ENCODE data around the gene ATF4.
A peak's percentile ranks its signal among the peaks of the same experiment; 100 is the strongest.

Gene ATF4

GRCh38 chr22:39511226-39511625 is 9.1 kb upstream of the ATF4 start:
- DNase-seq (ENCODE audit: low read depth), result no peak
- H3K4me3 ChIP-seq (ENCODE audit: low read depth, low read length), result no peak overlapping the region
- TF ChIP-seq CTCF (IDR thresholded peaks at IDR 0.05; ENCODE audit: low read depth, low read length), result no peak
- no peak for TF ChIP-seq MYC (IDR thresholded peaks at IDR 0.05; ENCODE audit: low read depth, low read length)
- TF ChIP-seq POLR2A (IDR thresholded peaks at IDR 0.05; ENCODE audit: extremely low read depth, insufficient read length), result no peak
- no peak for TF ChIP-seq MAX (IDR thresholded peaks at IDR 0.05; ENCODE audit: low read depth, low read length)

- no peak overlapping the region for H3K4me3 ChIP-seq (ENCODE audit: low read depth, low read length)
- no peak for TF ChIP-seq CTCF (IDR thresholded peaks at IDR 0.05; ENCODE audit: low read depth, low read length)
- no peak for TF ChIP-seq MYC (IDR thresholded peaks at IDR 0.05; ENCODE audit: low read depth, low read length)
- TF ChIP-seq MAX (IDR thresholded peaks at IDR 0.05; ENCODE audit: low read depth, low read length), result no peak
- TF ChIP-seq POLR2A (IDR thresholded peaks at IDR 0.05; ENCODE audit: extremely low read depth, insufficient read length), result no peak
- no peak for DNase-seq (ENCODE audit: low read depth)
Measured at GRCh38 chr22:39512026-39512425, 8.3 kb upstream of the ATF4 start.

GRCh38 chr22:39513791-39514190 is 6.6 kb upstream of the ATF4 start:
- DNase-seq (ENCODE audit: low read depth), result no peak
- TF ChIP-seq MAX (IDR thresholded peaks at IDR 0.05; ENCODE audit: low read depth, low read length) (no peak), CTCF (IDR thresholded peaks at IDR 0.05; ENCODE audit: low read depth, low read length) (no peak), MYC (IDR thresholded peaks at IDR 0.05; ENCODE audit: low read depth, low read length) (no peak), POLR2A (IDR thresholded peaks at IDR 0.05; ENCODE audit: extremely low read depth, insufficient read length) (no peak)
- H3K4me3 ChIP-seq (ENCODE audit: low read depth, low read length), result no peak overlapping the region

- peak; percentile 59 for DNase-seq (ENCODE audit: low read depth)
- TF ChIP-seq POLR2A (IDR thresholded peaks at IDR 0.05; ENCODE audit: extremely low read depth, insufficient read length), result no peak
- peak; percentile 74 for TF ChIP-seq CTCF (IDR thresholded peaks at IDR 0.05; ENCODE audit: low read depth, low read length)
Measured at GRCh38 chr22:39514373-39514973, 5.9 kb upstream of the ATF4 start.

GRCh38 chr22:39515266-39516050 is 4.9 kb upstream of the ATF4 start:
- no peak overlapping the region for H3K4me3 ChIP-seq (ENCODE audit: low read depth, low read length)
- no peak for TF ChIP-seq MYC (IDR thresholded peaks at IDR 0.05; ENCODE audit: low read depth, low read length)
- TF ChIP-seq POLR2A (IDR thresholded peaks at IDR 0.05; ENCODE audit: extremely low read depth, insufficient read length), result no peak
- no peak for TF ChIP-seq CTCF (IDR thresholded peaks at IDR 0.05; ENCODE audit: low read depth, low read length)
- TF ChIP-seq MAX (IDR thresholded peaks at IDR 0.05; ENCODE audit: low read depth, low read length), result no peak
- no peak for DNase-seq (ENCODE audit: low read depth)

More at GRCh38 chr22:39514373-39514973, 5.9 kb upstream of the ATF4 start:
- no peak overlapping the region for H3K4me3 ChIP-seq (ENCODE audit: low read depth, low read length)

All from NB4 (cell line).